NCI-H1417 treated with DMSO at 0.1 percent for 48 hours (cell line): ENCODE results near the gene PRLHR.

ENCODE experiments used
- DNase-seq: peaks from one replicate; lab custom pipeline; 2025; lab: John Stamatoyannopoulos, UW

The PRLHR gene

GRCh38 chr10:118563373-118563890 lies 32.0 kb downstream of the PRLHR start:
- no peak for DNase-seq

DNA sequence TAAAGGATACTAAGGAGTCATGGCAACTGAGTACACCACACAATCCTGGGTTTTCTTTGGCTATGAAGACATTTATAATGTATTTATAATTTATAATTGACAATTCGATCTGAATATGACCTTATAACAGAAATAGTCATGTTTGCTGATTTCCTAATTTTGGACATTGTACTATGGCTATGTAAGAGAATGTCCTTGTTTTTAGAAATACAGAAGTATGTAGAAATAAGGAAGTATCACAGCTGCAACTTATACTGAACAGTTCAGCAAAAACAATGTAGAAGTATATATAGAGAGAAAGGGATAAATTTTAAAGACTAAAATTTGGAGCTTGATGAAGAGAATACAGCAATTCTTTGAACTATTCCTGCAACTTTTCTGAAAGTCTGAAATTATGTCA lies 32.6 kb downstream of the PRLHR start:
- DNase-seq = no peak

DNA sequence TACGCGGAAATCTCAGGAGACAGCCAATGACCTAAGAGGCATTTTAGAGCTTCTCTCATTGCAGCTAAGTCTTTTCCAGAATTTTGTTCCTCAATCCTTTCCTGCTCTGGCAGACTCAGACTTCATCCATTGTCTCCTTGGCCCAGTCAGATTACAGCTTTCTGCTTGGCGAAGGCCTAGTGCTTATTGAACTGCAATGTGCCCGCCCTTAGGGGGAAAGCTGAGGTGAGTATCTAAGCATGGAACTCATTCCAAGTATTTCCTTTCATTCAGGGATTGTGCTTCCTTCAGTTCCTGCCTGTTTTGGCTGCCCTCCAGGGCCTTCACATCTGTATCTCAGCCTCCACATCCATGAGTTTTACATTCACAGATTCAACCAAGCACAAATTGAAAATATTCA lies 37.5 kb downstream of the PRLHR start:
- no peak for DNase-seq

DNA sequence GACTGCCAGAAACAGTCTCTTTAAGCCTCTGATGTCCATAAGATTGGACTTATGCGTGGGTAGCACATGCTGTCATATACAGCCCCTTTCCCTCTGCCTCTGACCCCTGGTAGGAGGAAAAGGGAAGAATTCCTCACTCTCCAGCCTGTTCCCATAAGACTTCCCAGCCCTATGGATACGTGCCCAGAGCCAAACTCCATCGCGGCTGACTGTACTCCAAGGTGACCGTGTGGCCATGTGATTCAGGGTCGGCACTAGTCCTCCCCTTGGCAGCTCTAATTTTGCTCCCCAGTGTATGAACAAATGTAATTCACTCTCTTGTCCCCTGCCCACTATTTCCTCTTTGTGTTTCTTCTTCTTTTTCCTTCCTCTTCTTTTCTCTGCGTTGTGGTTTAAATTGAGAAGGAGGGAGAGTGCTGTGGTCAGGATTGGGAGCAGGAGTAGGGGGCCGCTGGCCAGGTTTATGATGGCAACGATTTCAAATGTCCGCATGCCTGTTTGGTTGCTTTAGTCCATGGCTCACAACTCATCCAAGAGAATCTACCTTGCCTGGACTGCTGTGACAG lies 43.8 kb downstream of the PRLHR start:
- DNase-seq = no peak

DNA sequence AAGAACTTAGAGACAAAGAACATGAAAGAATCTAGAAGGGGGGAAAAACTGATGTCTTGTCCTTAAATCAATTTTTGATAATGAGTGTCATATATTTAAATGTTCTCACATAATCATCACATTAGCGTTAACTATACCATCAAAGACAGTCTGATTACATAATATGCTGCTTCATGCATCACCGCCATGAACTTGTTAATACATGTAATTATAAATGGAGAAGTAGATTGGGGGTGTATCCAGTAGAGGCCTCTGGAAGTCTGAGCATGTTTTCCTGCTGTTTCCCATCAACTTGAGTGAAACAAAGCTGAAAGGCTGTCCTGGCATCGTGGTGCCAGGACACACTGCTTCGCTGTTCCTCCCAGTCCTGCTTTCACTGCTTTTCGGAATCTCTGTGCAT lies 48.2 kb downstream of the PRLHR start:
- DNase-seq = no peak

DNA sequence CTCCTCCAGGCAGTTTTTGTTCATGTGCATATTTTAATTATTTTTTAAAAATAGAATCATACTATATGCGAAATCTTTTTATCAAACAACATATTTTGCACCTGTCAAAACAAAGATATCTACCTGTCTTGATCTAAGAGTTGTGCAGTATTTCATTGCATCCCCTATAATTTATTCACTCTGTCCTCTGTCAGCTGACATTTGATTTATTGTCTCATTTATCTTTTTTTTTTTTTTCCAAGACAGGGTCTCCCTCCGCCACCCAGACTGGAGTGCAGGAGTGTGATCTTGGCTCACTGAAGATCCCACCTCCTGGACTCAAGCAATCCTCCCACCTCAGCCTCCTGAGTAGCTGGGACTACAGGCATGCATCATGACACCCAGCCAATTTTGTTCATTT lies 49.0 kb downstream of the PRLHR start:
- DNase-seq = no peak

DNA sequence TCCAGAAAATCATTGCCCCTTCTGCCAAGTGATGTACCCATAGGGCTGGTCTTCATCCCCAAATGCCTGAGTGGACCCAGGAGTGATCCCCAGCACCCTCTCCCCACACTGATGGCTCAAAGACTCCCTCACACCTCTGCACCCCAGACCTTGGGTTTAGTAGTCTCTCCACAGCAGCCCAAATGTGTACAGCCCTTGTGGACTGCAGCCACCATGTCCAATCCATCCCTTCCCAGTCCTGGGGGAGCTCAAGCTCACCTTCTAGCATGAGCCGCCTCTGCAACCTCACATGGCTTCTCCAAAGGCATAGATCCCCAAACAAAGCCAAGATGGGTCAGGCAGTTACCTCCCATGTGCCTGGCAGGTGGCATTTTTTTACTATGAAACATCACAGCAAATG lies 50.1 kb downstream of the PRLHR start:
- no peak for DNase-seq

DNA sequence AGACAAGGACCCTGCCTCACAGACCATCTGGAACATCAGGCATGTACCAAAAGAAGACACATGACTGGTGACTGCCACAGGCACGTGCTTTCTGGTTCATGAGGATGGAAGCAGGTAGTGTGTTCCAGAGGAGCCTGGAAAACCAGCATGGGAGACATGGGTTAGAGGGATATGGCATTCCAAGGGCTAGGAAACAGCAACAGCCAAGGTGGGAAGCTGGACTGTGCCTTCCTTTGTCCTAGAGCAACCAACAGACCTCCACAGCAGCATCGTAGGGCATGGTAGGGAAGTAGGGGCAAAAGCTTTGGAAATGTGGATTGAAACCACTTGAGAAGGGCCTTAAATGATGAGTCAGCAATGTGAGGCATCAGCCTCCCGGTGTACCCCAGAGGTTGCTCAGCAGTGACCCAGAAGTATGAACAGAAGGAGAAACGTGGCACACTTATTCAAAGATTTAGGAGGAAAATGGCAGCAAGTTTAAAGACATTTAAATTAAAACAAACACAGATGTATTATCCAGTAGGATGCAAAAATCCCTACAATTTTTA lies 51.0 kb downstream of the PRLHR start:
- DNase-seq = no peak

GRCh38 chr10:118543714-118544400 lies 51.6 kb downstream of the PRLHR start:
- no peak for DNase-seq

- no peak for DNase-seq
These were observed 52.7 kb downstream of the PRLHR start for GRCh38 chr10:118542745-118543144.

DNA sequence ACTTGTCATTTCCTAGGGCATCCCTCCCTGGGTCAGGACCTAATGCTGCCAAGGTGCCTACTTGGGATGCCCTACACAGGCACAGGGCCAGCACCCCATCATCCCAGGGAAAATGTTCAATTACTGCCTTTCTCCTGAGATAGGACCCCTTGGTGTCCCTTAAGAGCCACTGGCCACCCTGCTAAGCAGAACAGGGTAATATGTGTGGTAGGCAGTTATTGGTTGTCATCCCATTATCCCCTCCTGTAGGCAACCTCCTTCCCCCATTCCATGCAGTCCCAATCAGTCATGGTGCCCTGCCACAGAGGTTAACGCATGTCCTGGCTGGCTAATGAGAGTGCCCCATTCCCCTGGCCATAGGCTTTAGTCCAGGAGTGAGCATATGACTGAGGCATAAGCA lies 53.2 kb downstream of the PRLHR start:
- no peak for DNase-seq

DNA sequence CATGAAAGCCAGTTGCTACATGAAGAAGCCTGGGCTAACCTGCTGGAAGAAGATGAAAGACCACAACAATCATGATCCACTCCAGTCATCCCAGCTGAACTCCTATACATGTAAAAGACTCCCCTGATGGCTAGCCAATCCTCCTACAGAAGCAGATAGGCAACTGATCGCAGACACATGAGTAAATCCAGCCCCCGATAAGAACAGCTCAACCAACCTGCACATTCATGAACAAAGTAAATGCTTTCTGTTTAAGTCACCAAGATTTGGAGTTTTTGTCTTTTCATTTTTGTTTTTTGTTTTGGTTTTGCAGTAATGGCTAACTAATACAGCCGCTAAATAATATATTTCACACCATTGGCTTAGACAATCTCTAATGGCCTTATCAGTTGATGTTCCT lies 53.7 kb downstream of the PRLHR start:
- DNase-seq = no peak
